Measurements from ENCODE around the gene BORCS5.

Gene BORCS5

GRCh38 chr12:12453635-12454034 lies 96.8 kb downstream of the BORCS5 start:
- TF ChIP-seq CTCF (IDR thresholded peaks at IDR 0.05), result no peak
- H3K4me1 ChIP-seq, result peaks cover 0 to 3% (median 0%) of the 10 kb centered on the region in 4 donors
- no peaks in the 10 kb centered on the region for H3K27me3 ChIP-seq
- DNase-seq, result no peak
- no peak overlapping the region for H3K27ac ChIP-seq
- H3K4me3 ChIP-seq, result no peak overlapping the region
- H3K36me3 ChIP-seq, result no peaks in the 10 kb centered on the region
- no peaks in the 10 kb centered on the region for H3K9me3 ChIP-seq
- intact Hi-C loops (cut with DNase I; ENCODE audit: low total_unique reads), result no loop called here

DNA sequence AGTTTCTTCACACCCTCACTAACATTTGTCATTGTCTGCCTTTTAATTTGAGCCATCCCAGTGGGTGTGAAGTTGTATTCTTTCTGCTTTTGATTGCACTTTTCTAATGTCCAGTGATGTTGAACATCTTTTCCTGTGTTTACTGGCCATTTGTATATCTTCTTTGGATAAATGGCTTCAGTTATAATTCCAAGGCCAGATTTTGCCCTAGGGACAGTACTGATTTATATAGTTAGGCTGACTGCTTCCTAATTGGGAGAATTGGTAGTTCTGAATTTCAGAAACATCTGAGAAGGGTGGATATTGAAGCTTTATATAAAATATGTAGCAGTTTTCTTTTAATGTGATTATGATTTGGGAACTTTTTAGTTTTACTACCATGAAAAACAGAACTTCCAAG lies 97.4 kb downstream of the BORCS5 start:
- Histone ChIP-seq H3K9me3 (no peaks in the 10 kb centered on the region), H3K36me3 (no peaks in the 10 kb centered on the region), H3K27me3 (no peaks in the 10 kb centered on the region), H3K27ac (no peak overlapping the region), H3K4me3 (no peak overlapping the region), H3K4me1 (peaks cover 0 to 3% (median 0%) of the 10 kb centered on the region in 4 donors)
- intact Hi-C loops (cut with DNase I; ENCODE audit: low total_unique reads), result no loop called here
- no peak for TF ChIP-seq CTCF (IDR thresholded peaks at IDR 0.05)
- no peak for DNase-seq

GRCh38 chr12:12456637-12457036 lies 99.8 kb downstream of the BORCS5 start:
- Histone ChIP-seq H3K27ac (no peak overlapping the region), H3K9me3 (no peaks in the 10 kb centered on the region), H3K36me3 (no peaks in the 10 kb centered on the region), H3K27me3 (no peaks in the 10 kb centered on the region), H3K4me1 (peaks cover 0 to 6% (median 0%) of the 10 kb centered on the region in 4 donors), H3K4me3 (no peak overlapping the region)
- no peak for DNase-seq
- no peak for TF ChIP-seq CTCF (IDR thresholded peaks at IDR 0.05)
- intact Hi-C loops (cut with DNase I; ENCODE audit: low total_unique reads), result no loop called here

DNA sequence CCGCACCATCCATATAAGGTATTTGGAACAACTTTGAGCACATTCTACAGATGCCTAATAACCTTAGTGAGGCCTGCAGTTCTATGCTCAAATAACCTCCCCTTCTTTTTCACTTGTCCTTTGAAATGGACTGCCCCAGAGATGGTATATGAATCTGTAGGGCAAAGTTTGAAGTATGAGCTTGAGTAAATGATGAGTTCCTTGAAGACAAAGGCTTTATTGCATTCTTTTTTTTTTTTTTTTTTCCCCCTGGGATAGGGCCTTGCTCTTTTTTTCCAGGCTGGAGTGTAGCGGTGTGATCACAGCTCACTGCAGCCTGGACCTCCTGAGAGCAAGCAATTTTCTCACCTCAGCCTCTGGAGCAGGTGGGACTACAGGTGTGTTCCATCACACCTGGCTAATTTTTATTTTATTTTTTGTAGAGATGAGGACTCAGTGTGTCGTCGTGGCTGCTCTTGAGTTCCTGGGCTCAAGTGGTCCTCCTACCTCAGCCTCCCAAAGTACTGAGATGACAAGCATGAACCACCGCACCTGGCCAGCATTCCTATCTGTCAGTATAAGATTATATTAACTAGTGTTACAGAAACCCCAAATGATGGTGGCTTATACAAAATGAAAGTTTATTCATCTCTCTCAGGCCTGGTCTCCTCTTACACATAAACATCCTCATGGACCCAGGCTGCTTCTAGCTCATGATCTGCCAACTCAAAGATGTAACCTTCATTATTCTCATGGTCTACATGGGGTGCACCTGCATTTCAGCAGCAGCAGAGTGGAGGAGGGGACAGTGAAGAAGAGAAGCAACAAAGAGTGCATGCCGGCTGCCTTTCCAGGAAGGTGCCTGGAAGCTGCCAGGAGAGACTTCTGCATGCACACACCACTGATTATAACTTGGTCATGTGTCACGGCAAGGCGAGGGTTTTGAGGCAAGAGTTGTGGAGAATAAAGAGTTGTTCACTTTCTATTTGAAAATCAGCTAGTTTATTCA lies 104.4 kb downstream of the BORCS5 start:
- peaks cover 0 to 6% (median 0%) of the 10 kb centered on the region in 4 donors for H3K4me1 ChIP-seq
- H3K27ac ChIP-seq, result no peak overlapping the region
- H3K9me3 ChIP-seq, result no peaks in the 10 kb centered on the region
- DNase-seq, result no peak
- H3K36me3 ChIP-seq, result peaks cover 0 to 6% (median 5%) of the 10 kb centered on the region in 3 donors
- TF ChIP-seq CTCF (IDR thresholded peaks at IDR 0.05), result no peak
- H3K27me3 ChIP-seq, result no peaks in the 10 kb centered on the region
- no peak overlapping the region for H3K4me3 ChIP-seq
- intact Hi-C loops (cut with DNase I; ENCODE audit: low total_unique reads), result no loop called here

DNA sequence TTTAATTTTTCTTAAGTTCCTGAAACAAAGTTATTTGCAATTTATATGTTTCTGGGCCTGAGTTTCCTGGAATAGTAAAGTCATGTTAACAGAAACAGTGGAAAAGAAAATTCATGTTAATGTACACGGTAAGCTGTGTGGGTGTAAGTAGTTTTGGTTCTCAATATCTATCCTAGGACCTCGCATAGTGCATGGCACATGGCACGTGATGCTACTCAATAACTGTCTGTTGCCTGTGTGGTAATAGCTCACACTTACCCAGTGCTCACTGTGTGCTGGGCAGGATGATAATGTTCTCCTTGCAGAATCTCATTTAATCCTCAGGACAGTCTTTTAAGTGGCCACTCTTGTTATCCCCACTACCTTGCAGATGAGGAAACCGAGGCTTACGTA lies 105.0 kb downstream of the BORCS5 start:
- Histone ChIP-seq H3K36me3 (peaks cover 0 to 6% (median 5%) of the 10 kb centered on the region in 3 donors), H3K27me3 (no peaks in the 10 kb centered on the region), H3K4me1 (peaks cover 0 to 6% (median 0%) of the 10 kb centered on the region in 4 donors), H3K4me3 (no peak overlapping the region), H3K9me3 (no peaks in the 10 kb centered on the region), H3K27ac (no peak overlapping the region)
- no peak for DNase-seq
- intact Hi-C loops (cut with DNase I; ENCODE audit: low total_unique reads), result no loop called here
- TF ChIP-seq CTCF (IDR thresholded peaks at IDR 0.05), result no peak

All from tibial artery (tissue), 4 donors.